NCI-H748 treated with DMSO at 0.1 percent for 48 hours (cell line): ENCODE results near the gene MAML2.

Experiments used
- DNase-seq: peaks from one replicate; lab custom pipeline; 2025; lab: John Stamatoyannopoulos, UW

Gene MAML2

GRCh38 chr11:96098511-96099241 lies 244.3 kb downstream of the MAML2 start:
- DNase-seq: no peak

GRCh38 chr11:96097844-96098421 lies 245.1 kb downstream of the MAML2 start:
- no peak for DNase-seq

- DNase-seq: no peak
Observed at GRCh38 chr11:96096360-96096759, 246.6 kb downstream of the MAML2 start.

- DNase-seq: no peak
Observed at GRCh38 chr11:96095884-96096303, 247.1 kb downstream of the MAML2 start.

- DNase-seq: no peak
Observed at GRCh38 chr11:96094156-96094555, 248.8 kb downstream of the MAML2 start.

- DNase-seq: no peak
Observed at GRCh38 chr11:96092511-96092910, 250.5 kb downstream of the MAML2 start.

- no peak for DNase-seq
Observed at GRCh38 chr11:96091476-96091875, 251.5 kb downstream of the MAML2 start.

- no peak for DNase-seq
Observed at GRCh38 chr11:96090711-96091110, 252.3 kb downstream of the MAML2 start.

- DNase-seq: no peak
Observed at GRCh38 chr11:96088914-96089313, 254.1 kb downstream of the MAML2 start.

GRCh38 chr11:96086111-96086510 lies 256.9 kb downstream of the MAML2 start:
- DNase-seq: no peak

- DNase-seq: no peak
Observed at GRCh38 chr11:96085319-96085930, 257.6 kb downstream of the MAML2 start.

- DNase-seq: no peak
Observed at GRCh38 chr11:96084610-96085318, 258.2 kb downstream of the MAML2 start.

GRCh38 chr11:96082936-96083335 lies 260.1 kb downstream of the MAML2 start:
- no peak for DNase-seq

GRCh38 chr11:96082002-96082899 lies 260.7 kb downstream of the MAML2 start:
- no peak for DNase-seq

GRCh38 chr11:96081561-96081960 lies 261.4 kb downstream of the MAML2 start:
- DNase-seq: no peak

- DNase-seq: no peak
Observed at GRCh38 chr11:96079691-96080090, 263.3 kb downstream of the MAML2 start.

- no peak for DNase-seq
Observed at GRCh38 chr11:96075532-96075959, 267.4 kb downstream of the MAML2 start.

- no peak for DNase-seq
Observed at GRCh38 chr11:96074551-96075310, 268.3 kb downstream of the MAML2 start.

- no peak for DNase-seq
Observed at GRCh38 chr11:96073536-96073935, 269.5 kb downstream of the MAML2 start.

- no peak for DNase-seq
Observed at GRCh38 chr11:96072592-96072991, 270.4 kb downstream of the MAML2 start.

GRCh38 chr11:96070453-96070852 lies 272.5 kb downstream of the MAML2 start:
- no peak for DNase-seq
